Measurements from ENCODE around the gene IFFO2. TPM values are rescaled to one million over a fixed set of nuclear protein-coding genes. Genes with fewer than 3 reads are reported as not detected.

IFFO2 gene
- total and polyA plus RNA-seq, 10 of the 15 experiments (the other 5 are each of a cell fraction or from before 2014, with no cell fraction given) = 1.2 to 18.4 (median 6.7) TPM

- TF ChIP-seq BMI1 (IDR thresholded peaks at IDR 0.05; ENCODE audit: borderline replicate concordance) (no peak), ESRRA (IDR thresholded peaks at IDR 0.05; ENCODE audit: low read length) (no peak)
Observed at GRCh38 chr1:18883079-18883478, 73.4 kb downstream of the IFFO2 start (continued).

- FAIRE-seq (no peak), DNase-seq (ENCODE audit: low read depth, low spot score) (no peak), ATAC-seq (no peak)
- Histone ChIP-seq H3K4me1 (ENCODE audit: control insufficient read depth, insufficient read depth, low read length) (no peaks in the 10 kb centered on the region), H3K4me2 (ENCODE audit: control insufficient read depth, insufficient read depth) (no peak overlapping the region), H3K9ac (ENCODE audit: control insufficient read depth, insufficient read depth, low read length) (no peak overlapping the region), H4K20me1 (ENCODE audit: control insufficient read depth, insufficient read depth) (no peaks in the 10 kb centered on the region), H3K27ac (ENCODE audit: control insufficient read depth, insufficient read depth) (no peak overlapping the region), H3K27me3 (replicated peaks in 1 of 2; ENCODE audit: control insufficient read depth in 2 of 2, insufficient read depth in 2 of 2, low read length in 1 of 2) (no peaks in the 10 kb centered on the region), H3K9me3 (replicated peaks; ENCODE audit: control insufficient read depth, insufficient read depth, low read length) (no peaks in the 10 kb centered on the region), H3K79me2 (ENCODE audit: control insufficient read depth, insufficient read depth, low read length) (no peaks in the 10 kb centered on the region), H3K4me3 (no peak overlapping the region), H2AFZ (ENCODE audit: control insufficient read depth, low read depth, low read length) (no peak overlapping the region), H3K36me3 (ENCODE audit: control insufficient read depth in 2 of 2, insufficient read depth in 2 of 2, low read length in 1 of 2) (peaks cover 0 to 2% of the 10 kb centered on the region in 2 experiments; a peak in 2 of 4 replicates)
- in situ Hi-C loops (cut with MboI) (no loop called here), intact Hi-C loops (cut with micrococcal nuclease; ENCODE audit: unreplicated experiment) (no loop called here)
- ChIA-PET SMC1A (ENCODE audit: uncharacterized antibody, unreplicated experiment) (no interaction called here), POLR2A (no interaction called here), RAD21 (ENCODE audit: unreplicated experiment) (no interaction called here), CTCF (interaction anchor here (3.4 kb wide), 1 partner anchor 205 kb away, joined by 13 read pairs; no protein-coding TSS in a partner anchor)
- TF ChIP-seq RELA (IDR thresholded peaks at IDR 0.05; ENCODE audit: borderline replicate concordance, partially characterized antibody) = no peak
- no peak for TF ChIP-seq KDM1A (IDR thresholded peaks at IDR 0.05; ENCODE audit: borderline replicate concordance)
- TF ChIP-seq SP1 (IDR thresholded peaks at IDR 0.05; ENCODE audit: low read depth, low read length) = no peak
- no peak for TF ChIP-seq RAD21 (IDR thresholded peaks at IDR 0.05; ENCODE audit: insufficient read depth, low read depth, low read length)
- TF ChIP-seq, protein P1, sequence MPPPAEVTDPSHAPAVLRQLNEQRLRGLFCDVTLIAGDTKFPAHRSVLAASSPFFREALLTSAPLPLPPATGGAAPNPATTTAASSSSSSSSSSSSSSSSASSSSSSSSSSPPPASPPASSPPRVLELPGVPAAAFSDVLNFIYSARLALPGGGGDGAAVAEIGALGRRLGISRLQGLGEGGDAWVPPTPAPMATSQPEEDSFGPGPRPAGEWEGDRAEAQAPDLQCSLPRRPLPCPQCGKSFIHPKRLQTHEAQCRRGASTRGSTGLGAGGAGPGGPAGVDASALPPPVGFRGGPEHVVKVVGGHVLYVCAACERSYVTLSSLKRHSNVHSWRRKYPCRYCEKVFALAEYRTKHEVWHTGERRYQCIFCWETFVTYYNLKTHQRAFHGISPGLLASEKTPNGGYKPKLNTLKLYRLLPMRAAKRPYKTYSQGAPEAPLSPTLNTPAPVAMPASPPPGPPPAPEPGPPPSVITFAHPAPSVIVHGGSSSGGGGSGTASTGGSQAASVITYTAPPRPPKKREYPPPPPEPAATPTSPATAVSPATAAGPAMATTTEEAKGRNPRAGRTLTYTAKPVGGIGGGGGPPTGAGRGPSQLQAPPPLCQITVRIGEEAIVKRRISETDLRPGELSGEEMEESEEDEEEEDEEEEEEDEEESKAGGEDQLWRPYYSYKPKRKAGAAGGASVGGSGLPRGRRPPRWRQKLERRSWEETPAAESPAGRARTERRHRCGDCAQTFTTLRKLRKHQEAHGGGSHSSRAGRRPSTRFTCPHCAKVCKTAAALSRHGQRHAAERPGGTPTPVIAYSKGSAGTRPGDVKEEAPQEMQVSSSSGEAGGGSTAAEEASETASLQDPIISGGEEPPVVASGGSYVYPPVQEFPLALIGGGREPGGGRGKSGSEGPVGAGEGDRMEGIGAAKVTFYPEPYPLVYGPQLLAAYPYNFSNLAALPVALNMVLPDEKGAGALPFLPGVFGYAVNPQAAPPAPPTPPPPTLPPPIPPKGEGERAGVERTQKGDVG (CRISPR knock-in tag; IDR thresholded peaks at IDR 0.05) = no peak
- TF ChIP-seq, protein P2, sequence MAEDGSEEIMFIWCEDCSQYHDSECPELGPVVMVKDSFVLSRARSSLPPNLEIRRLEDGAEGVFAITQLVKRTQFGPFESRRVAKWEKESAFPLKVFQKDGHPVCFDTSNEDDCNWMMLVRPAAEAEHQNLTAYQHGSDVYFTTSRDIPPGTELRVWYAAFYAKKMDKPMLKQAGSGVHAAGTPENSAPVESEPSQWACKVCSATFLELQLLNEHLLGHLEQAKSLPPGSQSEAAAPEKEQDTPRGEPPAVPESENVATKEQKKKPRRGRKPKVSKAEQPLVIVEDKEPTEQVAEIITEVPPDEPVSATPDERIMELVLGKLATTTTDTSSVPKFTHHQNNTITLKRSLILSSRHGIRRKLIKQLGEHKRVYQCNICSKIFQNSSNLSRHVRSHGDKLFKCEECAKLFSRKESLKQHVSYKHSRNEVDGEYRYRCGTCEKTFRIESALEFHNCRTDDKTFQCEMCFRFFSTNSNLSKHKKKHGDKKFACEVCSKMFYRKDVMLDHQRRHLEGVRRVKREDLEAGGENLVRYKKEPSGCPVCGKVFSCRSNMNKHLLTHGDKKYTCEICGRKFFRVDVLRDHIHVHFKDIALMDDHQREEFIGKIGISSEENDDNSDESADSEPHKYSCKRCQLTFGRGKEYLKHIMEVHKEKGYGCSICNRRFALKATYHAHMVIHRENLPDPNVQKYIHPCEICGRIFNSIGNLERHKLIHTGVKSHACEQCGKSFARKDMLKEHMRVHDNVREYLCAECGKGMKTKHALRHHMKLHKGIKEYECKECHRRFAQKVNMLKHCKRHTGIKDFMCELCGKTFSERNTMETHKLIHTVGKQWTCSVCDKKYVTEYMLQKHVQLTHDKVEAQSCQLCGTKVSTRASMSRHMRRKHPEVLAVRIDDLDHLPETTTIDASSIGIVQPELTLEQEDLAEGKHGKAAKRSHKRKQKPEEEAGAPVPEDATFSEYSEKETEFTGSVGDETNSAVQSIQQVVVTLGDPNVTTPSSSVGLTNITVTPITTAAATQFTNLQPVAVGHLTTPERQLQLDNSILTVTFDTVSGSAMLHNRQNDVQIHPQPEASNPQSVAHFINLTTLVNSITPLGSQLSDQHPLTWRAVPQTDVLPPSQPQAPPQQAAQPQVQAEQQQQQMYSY (CRISPR knock-in tag; IDR thresholded peaks at IDR 0.05) = no peak
- TF ChIP-seq, protein P3, sequence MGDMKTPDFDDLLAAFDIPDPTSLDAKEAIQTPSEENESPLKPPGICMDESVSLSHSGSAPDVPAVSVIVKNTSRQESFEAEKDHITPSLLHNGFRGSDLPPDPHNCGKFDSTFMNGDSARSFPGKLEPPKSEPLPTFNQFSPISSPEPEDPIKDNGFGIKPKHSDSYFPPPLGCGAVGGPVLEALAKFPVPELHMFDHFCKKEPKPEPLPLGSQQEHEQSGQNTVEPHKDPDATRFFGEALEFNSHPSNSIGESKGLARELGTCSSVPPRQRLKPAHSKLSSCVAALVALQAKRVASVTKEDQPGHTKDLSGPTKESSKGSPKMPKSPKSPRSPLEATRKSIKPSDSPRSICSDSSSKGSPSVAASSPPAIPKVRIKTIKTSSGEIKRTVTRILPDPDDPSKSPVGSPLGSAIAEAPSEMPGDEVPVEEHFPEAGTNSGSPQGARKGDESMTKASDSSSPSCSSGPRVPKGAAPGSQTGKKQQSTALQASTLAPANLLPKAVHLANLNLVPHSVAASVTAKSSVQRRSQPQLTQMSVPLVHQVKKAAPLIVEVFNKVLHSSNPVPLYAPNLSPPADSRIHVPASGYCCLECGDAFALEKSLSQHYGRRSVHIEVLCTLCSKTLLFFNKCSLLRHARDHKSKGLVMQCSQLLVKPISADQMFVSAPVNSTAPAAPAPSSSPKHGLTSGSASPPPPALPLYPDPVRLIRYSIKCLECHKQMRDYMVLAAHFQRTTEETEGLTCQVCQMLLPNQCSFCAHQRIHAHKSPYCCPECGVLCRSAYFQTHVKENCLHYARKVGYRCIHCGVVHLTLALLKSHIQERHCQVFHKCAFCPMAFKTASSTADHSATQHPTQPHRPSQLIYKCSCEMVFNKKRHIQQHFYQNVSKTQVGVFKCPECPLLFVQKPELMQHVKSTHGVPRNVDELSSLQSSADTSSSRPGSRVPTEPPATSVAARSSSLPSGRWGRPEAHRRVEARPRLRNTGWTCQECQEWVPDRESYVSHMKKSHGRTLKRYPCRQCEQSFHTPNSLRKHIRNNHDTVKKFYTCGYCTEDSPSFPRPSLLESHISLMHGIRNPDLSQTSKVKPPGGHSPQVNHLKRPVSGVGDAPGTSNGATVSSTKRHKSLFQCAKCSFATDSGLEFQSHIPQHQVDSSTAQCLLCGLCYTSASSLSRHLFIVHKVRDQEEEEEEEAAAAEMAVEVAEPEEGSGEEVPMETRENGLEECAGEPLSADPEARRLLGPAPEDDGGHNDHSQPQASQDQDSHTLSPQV (IDR thresholded peaks at IDR 0.05) = no peak
- no peak for TF ChIP-seq ZNF384 (IDR thresholded peaks at IDR 0.05; ENCODE audit: borderline replicate concordance, low read depth, low read length)
- no peak for TF ChIP-seq NBN (IDR thresholded peaks at IDR 0.05)
- 68% methylated on average over 8 of the region's 8 CpGs for whole genome bisulfite sequencing (ENCODE audit: insufficient coverage, insufficient replicate concordance, low lambda C conversion rate, missing lambda C conversion rate)
- no TSS peak for BruUV-seq (replicated peaks)
Observed at GRCh38 chr1:18882486-18882885, 74.0 kb downstream of the IFFO2 start.

All from GM12878 (cell line).